NCI-H2171 treated with DMSO at 0.1 percent for 48 hours (cell line): ENCODE results near the gene KRTAP10-3.
A peak's percentile ranks its signal among the peaks of the same experiment; 100 is the strongest.

Experiments used
- DNase-seq: peaks from one replicate; lab custom pipeline; 2025; lab: John Stamatoyannopoulos, UW

KRTAP10-3 gene

DNA sequence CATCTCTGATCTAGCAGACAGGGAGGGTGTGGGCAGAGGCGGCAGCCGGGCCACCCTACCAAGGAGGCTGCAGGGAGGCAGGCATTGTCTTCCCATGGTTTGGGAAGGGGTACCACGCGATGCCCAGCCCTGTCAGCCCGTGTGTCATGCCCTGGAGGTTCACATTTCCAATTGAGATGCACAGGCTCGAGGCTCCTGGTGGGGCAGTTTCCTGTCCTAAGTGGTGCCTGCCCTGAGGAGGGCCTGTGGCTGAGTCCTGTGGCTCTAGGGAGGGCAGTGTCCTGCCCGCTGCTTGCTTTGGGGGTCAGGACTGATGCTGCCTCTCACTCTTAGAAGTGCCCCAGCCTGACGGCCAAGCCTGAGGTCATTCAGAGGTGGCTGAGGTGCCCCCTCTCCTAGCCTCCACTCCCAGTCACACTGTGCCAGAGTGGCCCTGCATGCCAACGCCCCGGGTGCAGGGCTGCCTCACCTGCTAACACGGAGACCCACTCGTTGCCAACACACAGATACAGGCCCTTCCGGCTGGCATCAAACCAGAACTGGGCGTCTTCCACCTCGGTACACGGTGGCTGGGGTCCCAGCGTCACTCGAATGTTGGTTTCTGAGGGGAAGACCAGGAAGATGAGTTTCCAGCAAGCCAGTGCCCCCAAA is 30.5 kb downstream of the KRTAP10-3 start:
- no peak for DNase-seq

DNA sequence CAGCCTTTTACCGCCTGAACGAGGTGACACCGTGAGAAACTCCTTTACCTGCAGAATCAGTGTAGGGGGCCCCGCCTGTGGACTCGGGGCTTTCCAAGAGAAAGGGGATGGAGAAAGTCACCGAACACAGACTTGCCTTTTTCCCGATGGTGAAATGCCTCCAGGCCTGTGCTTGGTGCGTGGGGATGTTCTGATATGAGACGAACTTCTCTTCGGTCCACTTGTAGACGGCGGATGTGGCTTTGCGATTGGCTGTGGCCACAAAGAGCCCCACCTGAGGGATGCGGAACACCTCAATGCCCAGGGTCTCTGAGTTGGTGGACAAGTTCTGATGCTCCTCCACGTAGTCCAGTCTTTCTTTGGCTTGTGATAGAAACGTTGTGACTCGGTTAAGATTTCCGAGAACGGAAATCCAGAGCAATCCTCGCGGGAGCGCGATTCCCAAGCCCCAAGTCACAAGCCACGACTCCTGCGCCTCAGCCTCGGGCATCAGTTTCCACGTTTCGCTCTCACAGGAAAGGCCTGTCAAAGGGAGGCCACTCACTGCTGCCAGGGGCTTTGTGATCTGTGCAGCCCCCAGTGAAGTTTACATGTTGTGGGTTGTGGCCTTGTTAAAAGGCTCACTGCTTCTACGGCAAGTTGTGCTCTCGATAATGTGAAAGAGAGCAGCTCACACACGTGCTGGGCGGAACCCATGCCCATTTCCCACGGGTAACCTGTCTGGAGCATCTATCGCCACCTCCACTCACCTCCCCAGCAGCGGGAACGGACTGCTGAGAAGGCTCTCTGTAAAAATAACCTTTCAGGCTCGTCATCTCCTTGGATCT is 31.2 kb downstream of the KRTAP10-3 start:
- DNase-seq, result no peak

DNA sequence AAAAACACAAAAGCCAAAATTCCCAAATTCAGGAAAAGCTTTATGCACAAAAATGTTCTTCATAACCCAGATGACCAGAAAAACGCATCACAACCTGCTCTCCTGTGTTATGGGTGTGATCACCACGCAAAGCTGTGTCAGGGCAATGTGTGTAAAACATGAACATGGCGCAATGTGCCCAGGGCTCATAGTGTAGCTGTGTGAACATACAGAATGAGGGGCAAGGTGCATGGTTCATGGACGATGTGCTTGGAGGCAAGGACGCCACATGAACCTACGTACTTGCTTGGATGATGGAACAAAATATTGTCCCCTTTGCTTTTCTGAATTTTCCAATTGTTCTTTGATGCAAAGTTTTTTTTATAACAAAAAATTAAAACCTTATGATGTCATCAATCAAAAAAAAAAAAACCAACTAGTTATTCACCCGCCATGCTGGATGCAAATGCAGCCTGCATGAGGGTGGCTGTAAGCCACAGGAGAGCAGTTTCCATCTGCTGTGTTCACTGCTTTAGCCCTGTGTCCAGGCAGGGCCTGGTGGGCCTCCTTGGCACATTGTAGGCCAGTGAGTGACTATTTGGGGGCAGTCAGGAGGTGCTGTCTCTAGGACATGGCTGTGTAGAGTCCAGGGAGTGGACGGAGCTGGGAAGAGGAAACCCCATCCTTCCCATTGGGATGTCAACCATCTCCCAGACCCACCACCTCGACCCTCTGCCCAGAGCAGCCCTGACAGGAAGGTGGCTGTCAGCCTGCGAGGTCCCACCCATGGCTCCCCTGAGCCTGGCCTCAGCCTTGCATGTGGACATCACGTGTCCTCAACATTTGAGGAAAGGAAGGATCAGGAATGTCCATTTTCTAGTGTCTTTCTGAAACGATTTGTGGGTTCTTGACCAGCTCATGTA is 32.2 kb downstream of the KRTAP10-3 start:
- no peak for DNase-seq

DNA sequence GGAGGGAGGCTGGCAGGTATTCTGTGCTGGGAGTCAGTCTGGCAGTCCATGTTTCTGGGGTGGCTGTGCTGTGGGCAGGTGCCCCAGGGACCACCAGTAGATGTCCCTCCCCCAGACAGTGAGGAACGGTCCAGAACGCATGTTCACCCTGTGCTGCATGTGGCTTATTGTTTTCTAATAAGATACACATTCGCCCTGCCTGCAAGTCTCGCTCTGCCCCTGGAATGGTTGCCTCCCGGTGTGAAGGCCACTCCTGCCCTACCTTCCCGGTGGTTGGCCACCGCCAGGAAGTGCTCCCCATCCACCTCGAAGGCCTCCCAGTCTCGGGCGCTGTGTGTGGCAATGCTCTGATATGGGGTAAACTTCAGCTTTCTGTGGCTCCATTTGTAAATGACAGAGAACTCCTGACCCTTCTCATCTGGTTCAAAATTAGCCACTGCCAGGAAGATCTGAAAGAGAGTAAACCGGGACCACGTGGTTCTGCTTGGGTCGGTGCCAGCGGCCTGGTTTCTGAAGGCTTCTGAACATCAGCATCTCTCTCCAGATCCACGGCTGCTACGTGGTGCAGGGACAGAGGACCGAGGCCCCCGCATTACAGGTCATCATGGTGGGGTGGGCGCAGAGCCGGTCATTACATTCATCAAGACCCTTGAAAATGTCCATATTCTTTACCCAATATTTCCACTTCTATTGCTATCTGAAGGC is 33.1 kb downstream of the KRTAP10-3 start:
- DNase-seq, result no peak

DNA sequence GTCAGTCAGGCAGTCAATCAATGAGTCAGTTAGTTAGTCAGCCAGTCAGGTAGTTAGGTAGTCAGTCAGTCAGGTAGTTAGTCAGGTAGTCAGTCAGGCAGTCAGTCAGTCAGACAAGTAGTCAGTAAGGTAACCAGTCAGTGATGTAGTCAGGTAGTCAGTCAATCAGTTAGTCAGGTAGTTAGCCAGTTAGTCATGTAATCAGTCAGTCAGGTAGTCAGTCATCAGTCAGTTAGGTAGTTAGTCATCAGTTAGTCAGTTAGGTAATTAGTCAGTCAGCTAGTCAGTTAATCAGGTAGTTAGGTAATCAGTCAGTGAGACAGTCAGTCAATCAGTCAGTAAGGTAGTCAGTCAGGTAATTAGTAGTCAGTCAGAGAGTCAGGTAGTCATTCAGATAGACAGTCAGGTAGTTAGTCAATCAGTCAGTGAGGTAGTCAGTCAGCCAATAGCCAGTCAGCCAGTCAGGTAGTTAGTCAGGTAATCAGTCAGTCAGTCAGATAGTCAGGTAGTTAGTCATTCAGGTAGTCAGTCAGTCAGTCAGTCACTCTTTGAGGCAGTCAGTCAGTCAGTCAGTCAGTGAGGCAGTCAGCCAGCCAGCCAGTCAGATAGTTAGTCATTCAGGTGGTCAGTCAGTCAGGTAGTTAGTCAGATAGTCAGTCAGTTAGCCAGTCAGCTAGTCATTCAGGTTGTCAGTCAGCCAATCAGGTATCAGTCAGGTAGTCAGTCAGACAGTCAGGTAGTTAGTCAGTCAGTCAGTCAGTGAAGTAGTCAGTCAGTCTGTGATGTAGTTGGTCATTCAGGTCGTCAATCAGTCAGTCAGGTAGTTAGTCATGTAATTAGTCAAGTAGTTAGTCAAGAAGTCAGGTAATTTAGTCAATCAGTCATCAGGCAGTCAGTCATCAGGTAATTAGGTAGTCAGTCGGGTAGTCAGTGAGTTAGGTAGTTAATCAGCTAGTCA is 33.9 kb downstream of the KRTAP10-3 start:
- DNase-seq, result no peak

DNA sequence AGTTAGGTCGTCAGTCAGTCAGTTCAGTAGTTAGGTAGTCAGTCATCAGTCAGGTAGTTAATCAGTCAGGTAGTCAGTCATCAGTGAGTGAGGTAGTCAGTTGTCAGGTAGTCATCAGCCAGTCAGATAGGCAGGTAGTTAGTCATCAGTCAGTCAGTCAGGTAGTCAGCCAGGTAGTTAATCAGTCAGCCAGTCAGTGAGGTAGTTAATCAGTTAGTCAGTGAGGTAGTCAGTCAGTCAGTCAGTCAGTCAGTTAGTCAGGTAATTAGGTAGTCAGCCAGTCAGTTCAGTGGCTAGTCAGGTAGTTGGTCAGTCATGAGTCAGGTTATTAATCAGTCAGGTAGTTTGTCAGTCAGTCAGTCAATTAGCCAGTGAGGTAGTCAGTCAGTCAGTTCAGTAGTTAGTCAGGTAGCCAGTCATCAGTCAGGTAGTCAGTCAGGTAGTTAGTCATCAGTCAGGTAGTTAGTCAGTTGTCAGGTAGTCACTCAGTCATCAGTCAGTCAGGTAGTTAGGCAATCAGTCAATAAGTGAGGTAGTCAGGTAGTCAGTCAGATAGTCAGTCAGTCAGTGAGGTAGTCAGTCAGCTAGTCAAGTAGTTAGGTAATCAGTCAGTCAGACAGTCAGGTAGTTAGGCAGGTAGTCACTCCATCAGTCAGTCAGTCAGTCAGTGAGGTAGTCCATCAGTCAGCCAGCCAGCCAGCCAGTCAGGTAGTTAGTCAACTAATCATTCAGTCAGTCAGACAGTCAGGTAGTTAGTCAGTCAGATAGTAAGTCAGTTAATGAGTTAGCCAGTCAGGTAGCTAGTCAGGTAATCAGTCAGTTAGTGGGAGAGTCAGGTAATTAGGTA is 34.8 kb downstream of the KRTAP10-3 start:
- no peak for DNase-seq

DNA sequence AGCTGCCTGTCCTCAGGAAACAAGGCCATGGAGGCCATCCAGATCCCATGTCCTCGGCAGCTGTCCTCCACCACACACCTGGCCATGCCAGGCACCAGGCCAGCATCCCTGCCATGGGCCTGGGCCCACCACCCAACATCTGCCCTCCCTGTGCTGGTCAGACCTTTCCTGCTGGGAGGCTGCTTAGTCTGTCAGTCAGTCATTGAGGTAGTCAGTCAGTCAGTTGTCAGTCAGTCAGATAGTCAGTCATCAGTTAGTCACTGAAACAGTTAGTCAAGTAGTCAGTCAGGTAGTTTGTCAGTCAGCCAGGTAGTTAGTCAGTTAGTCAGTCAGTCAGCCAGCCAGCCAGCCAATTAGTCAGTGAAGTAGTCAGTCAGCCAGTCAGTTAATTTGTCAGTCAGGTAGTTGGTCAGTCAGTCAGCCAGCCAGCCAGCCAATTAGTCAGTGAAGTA is 35.8 kb downstream of the KRTAP10-3 start:
- no peak for DNase-seq

DNA sequence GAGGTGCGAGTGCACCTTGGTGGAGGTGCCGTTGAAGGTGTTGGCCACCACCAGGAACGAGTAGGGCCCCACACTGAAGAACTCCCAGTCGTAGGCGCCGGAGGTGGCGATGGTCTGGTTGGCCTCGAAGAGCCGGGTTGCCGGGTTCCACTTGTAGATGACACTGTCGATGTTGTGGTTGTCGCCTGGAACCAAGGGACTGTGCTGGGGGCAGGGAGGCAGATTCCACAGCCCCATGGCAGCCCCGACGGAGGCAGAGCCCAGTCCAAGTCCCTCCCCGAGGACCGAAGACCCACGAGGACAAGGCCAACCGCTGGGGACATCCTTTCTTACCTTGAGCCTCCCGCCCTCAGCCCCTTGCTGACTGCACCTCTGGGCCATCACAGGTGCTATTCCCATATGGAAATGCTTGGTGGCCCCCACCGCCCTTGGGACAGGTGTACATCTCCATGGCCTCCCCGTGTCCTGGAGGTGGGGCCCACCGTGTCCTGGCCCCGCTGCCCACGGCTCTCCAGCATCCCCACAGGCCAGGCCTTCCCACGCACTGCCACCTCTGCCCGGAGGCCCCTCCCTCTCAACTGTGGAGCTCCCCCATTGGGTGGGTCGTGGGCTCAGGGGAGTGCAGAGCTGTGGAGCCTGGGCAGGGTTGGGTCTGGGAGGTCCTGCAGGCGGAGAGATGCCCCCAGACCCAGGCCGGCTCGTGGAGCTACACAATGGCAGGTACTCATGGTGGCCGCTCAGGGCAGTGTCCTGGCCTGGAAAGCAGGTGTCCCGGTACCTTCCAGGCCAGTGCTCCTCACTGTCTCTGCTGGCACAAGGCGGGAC is 36.5 kb downstream of the KRTAP10-3 start:
- no peak for DNase-seq

DNA sequence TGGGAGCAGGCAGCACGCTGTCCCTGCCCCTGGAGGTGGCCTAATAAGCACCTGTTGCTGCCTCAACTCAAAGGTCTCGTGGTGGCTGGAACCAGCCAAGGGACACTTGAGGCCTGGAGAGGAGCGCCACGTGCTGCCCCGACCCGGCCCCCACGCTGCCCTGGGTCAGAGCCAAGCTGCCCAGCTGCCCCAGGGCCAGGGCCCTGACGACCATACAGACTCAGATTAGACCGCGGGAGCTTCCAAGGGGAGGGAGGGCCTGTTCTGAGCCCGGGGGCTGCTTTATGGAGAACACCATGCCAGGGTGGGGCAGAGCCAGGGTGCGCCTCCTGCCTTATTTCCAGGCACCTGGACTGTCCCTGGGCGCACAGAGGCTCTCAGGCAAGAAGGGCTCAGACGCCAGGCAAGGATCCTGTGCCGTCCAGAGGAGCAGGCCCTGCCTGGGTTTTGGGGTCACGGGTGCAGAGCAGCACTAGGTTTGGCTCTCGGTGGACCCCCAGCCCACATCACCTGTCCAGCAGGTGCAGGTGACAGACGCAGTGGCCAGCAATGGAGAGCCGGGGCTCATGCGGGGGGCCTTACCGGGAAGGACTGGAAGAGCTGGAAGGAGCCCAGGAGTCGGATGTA is 37.2 kb downstream of the KRTAP10-3 start:
- DNase-seq, result no peak

DNA sequence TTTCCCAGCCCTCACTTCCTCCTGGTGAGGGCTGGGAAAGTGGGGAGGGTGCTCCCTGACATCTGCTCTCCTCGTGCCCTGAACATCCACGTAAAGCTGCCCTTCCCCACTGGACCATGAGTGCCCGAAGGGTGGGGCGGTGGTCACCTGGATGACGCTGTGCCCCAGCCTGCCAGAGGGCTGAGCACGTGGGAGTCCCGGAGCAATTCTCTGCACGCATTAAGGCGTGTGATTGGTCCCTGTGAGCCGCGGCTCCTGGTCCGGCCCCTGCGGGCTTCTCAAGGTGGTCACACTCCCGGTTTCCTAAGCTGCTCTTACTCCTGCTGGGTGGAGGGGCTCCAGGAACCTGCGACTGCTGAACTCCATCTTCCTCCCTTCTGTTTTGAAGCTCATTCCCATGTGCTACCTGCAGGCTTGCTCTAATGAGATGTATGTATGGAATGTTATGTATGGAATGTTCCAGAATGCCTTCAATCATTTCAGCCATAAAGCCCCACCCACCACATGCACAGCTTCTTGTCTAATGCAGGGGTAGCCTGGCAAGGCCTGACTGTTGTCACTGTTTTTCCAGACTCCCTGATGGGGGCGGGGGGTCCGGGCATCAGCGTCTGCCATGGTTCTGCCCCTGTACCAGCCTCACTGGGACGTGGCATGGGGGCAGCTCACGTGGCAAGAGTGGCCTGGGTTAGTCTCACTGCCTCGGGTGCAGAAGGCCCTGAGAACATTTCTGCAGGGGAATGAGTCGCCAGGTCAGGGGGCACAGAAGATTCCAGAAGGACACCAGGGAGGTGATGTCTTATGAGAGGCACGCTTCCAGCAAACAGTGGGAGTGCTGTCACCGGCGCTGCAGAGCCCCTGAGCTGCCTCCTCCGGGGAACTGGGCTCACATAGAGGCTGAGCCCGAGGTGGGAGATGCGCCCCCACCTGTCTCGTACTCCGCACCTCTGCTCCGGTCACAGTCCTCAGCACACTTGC is 38.0 kb downstream of the KRTAP10-3 start:
- DNase-seq, result no peak

DNA sequence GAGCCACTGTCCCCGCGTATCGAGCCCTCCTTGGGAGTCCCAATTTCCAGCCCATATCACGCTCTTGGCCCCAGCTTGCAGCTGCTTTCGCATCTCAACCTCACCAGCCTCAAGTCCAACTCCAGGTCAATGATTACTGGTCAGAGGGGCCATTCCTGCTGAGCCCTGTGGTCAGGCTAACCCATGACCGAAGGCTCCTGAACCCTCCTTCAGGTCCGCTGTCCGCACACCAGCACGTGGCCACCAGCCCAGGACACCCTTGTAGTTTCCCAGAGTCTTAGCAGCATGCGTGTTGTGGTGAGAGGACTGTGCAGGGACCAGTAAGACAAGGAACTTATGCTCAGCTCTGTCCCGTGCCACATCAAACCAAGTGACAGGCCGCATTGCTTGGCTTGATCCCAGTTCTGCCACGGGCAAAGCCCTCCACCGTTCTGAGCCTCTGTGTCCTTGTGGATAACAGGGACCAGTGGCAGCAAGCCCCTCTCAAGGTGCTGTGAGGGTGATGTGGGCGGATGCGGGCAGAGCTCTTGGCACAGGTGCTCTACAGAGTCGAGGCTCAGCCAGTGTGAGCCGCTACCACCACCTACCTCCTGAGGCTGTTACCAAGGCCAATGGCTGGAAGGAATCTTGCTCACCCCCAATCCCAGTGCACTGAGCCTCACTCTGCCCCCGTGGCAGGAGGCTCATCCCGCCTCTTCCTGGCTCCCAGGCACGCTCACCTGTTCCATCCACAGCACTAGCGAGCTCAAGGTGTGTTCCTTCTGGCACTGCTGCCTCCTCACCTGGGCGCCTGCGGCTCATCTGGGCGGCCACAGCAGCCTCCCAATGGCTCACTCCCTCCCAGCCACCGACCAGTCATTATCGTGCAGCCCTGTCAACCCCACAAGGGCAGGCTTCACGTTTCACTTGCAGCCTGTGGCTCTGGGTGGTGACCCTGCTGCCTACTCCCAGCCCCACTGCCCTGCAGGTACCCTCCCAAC is 39.0 kb downstream of the KRTAP10-3 start:
- DNase-seq, result no peak

DNA sequence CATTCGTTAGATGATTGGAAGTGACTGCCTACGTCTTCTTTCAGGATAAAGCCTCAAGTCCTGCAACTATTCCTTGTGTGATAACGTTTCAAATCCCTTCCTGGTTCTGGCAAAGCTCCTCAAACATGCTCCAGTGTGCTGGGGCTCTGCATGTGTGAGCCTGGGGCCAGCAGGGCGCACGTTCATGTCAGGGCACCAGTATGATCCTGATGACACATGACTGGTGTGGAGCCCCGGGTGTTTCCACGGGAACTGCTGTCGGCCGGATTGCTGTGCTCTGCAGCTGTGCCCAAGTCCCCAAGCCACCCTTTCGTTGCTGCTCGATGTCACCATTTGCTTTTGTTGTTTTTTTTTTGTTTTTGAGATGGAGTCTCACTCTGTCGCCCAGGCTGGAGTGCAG is 39.9 kb downstream of the KRTAP10-3 start:
- DNase-seq, result no peak

DNA sequence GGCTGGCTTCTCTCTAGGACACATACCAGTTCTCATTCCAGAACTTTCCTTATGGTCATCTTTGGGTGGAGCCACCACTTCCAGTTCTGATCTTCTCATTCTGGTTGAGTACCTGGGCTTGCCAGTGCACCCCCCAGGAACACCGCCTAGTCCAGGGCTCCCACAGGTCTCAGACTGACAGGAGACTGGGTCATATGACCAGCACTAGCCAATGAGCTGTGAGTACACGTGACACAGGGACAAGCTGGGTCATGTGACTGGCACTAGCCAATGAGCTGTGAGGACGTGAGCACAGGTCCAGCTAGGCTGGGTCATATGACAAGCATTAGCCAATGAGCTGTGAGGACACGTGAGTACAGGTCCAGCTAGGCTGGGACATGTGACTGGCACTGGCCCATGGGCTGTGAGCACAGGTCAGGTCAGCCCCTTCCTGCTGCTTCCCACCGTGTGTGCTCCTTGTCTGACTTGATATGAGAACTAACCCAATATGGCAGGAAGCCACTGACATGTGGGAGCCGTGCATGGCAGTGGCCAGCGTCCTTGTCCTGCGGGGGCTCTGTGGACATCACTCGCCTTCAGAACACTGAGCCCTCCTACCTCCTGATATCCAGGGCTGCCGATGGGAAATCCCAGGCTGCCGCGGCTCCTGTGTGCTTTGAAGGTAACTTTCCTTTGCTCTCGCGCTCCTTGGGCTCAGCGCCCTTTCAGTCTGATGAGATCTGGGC is 41.3 kb downstream of the KRTAP10-3 start:
- peak; percentile 99 for DNase-seq

DNA sequence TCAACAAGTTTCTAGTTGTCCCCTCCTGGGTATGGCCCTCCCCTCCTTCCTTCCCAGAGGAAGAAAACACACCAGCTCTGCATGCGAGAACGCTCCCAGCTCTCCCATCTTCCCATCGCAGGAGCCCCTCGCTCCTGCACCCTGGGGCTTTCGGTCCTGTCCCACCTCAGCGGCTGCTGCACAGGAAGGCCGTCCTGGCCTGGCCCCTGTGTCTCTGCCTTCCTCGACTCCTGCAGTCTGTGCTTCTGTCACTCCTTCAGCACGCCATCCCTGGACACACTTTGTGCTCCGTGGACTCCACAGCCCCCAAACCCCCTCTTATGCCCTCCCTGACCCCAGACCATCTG is 41.8 kb downstream of the KRTAP10-3 start:
- DNase-seq, result no peak

DNA sequence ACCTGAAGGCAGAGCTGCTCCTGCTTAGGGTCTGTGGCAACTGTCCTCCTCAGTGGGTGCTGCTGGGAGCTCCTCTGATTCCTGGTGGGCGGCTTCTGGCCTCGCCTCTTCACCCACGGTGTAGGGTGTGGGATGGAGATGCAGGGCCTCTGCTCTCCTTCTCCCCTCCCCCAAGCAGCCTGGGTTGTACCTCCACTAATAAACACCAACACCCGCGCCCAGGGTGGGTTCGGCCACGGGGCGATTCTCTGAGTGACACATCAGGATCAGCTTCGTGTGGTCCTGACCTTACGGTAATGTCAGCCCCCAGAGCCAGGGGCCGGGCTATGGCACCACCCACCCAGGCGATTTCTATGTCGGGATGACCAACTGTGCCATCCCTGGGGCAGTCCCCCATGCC is 42.3 kb downstream of the KRTAP10-3 start:
- DNase-seq, result no peak
